GM23338 (cell line): ENCODE results near the gene HMGN3. TPM values are rescaled to one million over a fixed set of nuclear protein-coding genes. Genes with fewer than 3 reads are reported as not detected.

Experiments
- ATAC-seq: fragments of 200-7000 bp; cut with Tn5 transposase; 3 replicates; pipeline ENCODE4 v1.9.1; 2020
- DNase-seq: peaks from one replicate; pipeline ENCODE4 v3.0.0-alpha.2; 2015; ENCODE audit warnings: low spot score
- H2AFZ ChIP-seq: fragments of 200-600 bp; sonication (generic); 2 replicates; pipeline ENCODE4 v1.8.0; 2016; ENCODE audit warnings: antibody characterized with exemption, mild to moderate bottlenecking, moderate library complexity
- H3F3A ChIP-seq: fragments of 200-600 bp; sonication (generic); replicated peaks from 2 replicates; pipeline ENCODE4 v1.8.0; 2017; ENCODE audit warnings: antibody characterized with exemption, mixed run types, low read depth
- H3K27ac ChIP-seq: fragments of 200-600 bp; sonication (generic); 2 replicates; pipeline ENCODE4 v1.6.1; 2016; ENCODE audit warnings: low read depth
- H3K27me3 ChIP-seq: fragments of 200-600 bp; sonication (generic); 2 replicates; pipeline ENCODE4 v1.8.0; 2016; ENCODE audit warnings: mild to moderate bottlenecking, mixed run types, moderate library complexity; ENCODE audit not compliant: insufficient read depth
- H3K36me3 ChIP-seq: fragments of 200-600 bp; sonication (generic); 2 replicates; pipeline ENCODE4 v1.8.0; 2016; ENCODE audit warnings: mild to moderate bottlenecking; ENCODE audit not compliant: insufficient read depth
- H3K4me1 ChIP-seq: fragments of 200-600 bp; sonication (generic); 2 replicates; pipeline ENCODE4 v1.8.0; 2016; ENCODE audit warnings: mild to moderate bottlenecking, moderate library complexity; ENCODE audit not compliant: insufficient read depth
- H3K4me2 ChIP-seq: fragments of 200-600 bp; sonication (generic); 2 replicates; pipeline ENCODE4 v1.7.1; 2017; ENCODE audit warnings: mixed run types
- H3K4me3 ChIP-seq: fragments of 200-600 bp; sonication (generic); 2 replicates; pipeline ENCODE4 v1.6.1; 2016; ENCODE audit warnings: mixed run types
- H3K79me2 ChIP-seq: fragments of 200-600 bp; sonication (generic); replicated peaks from 2 replicates; pipeline ENCODE4 v1.8.0; 2017; ENCODE audit warnings: mild to moderate bottlenecking; ENCODE audit not compliant: insufficient read depth
- H3K9me2 ChIP-seq: fragments of 200-600 bp; sonication (generic); 2 replicates; pipeline ENCODE4 v1.8.0; 2017; ENCODE audit not compliant: insufficient read depth
- H4K20me1 ChIP-seq: fragments of 200-600 bp; sonication (generic); replicated peaks from 2 replicates; pipeline ENCODE4 v1.8.0; 2017; ENCODE audit warnings: mild to moderate bottlenecking; ENCODE audit not compliant: insufficient read depth
- H3K27ac Mint-ChIP-seq: 2 replicates; pipeline ENCODE4 v1.8.0; 2020; ENCODE audit warnings: inconsistent platforms, mild to moderate bottlenecking, moderate library complexity, mixed read lengths
- H3K27me3 Mint-ChIP-seq: 3 replicates; pipeline ENCODE4 v1.8.0; 2022; ENCODE audit warnings: low read depth, mild to moderate bottlenecking, moderate library complexity, mixed read lengths, inconsistent platforms; ENCODE audit not compliant: insufficient read depth, poor library complexity
- H3K36me3 Mint-ChIP-seq: 3 replicates; pipeline ENCODE4 v1.8.0; 2021; ENCODE audit warnings: low read depth, mild to moderate bottlenecking, inconsistent platforms, moderate library complexity, mixed read lengths
- H3K4me1 Mint-ChIP-seq: 3 replicates; pipeline ENCODE4 v1.8.0; 2020; ENCODE audit warnings: mild to moderate bottlenecking, inconsistent platforms, mixed read lengths
- H3K4me3 Mint-ChIP-seq: 3 replicates; pipeline ENCODE4 v1.8.0; 2021; ENCODE audit warnings: moderate library complexity, mild to moderate bottlenecking, inconsistent platforms, mixed read lengths
- H3K9me3 Mint-ChIP-seq: 3 replicates; pipeline ENCODE4 v1.8.0; 2020; ENCODE audit warnings: moderate library complexity, mild to moderate bottlenecking, inconsistent platforms, mixed read lengths
- CREB1 ChIP-seq: fragments of 250-450 bp; sonication (Bioruptor Pico); IDR thresholded peaks from 2 replicates; pipeline ENCODE4 v1.5.0; 2020; ENCODE audit warnings: low read depth, mild to moderate bottlenecking, moderate library complexity
- ETS1 ChIP-seq: IDR thresholded peaks from 2 replicates; pipeline ENCODE4 v1.6.1; 2016; ENCODE audit warnings: antibody characterized with exemption
- EZH2 ChIP-seq: fragments of 200-600 bp; sonication (generic); IDR thresholded peaks from one replicate; pipeline ENCODE4 v1.8.0; 2017; ENCODE audit warnings: antibody characterized with exemption, mild to moderate bottlenecking, low read depth; ENCODE audit not compliant: unreplicated experiment
- EZH2phosphoT487 ChIP-seq: fragments of 200-600 bp; sonication (generic); IDR thresholded peaks from one replicate; pipeline ENCODE4 v1.8.1; 2018; ENCODE audit warnings: antibody characterized with exemption; ENCODE audit not compliant: unreplicated experiment
- JUNB ChIP-seq: IDR thresholded peaks from one replicate; pipeline ENCODE4 v1.6.1; 2016; ENCODE audit warnings: antibody characterized with exemption; ENCODE audit not compliant: unreplicated experiment
- NANOG ChIP-seq: IDR thresholded peaks from 2 replicates; pipeline ENCODE4 v1.6.1; 2016; ENCODE audit warnings: antibody characterized with exemption, borderline replicate concordance
- POLR2AphosphoS5 ChIP-seq: IDR thresholded peaks from 2 replicates; pipeline ENCODE4 v1.6.1; 2016; ENCODE audit warnings: antibody characterized with exemption, low read depth
- STAT1 ChIP-seq: IDR thresholded peaks from one replicate; pipeline ENCODE4 v1.6.1; 2016; ENCODE audit warnings: antibody characterized with exemption; ENCODE audit not compliant: unreplicated experiment
- ZNF114 ChIP-seq: fragments of 250-450 bp; sonication (Bioruptor Pico); IDR thresholded peaks from 2 replicates; pipeline ENCODE4 v1.5.0; 2020; ENCODE audit warnings: mild to moderate bottlenecking, moderate library complexity
- ZNF331 ChIP-seq: fragments of 250-450 bp; sonication (Bioruptor Pico); IDR thresholded peaks from 2 replicates; pipeline ENCODE4 v1.5.0; 2020; ENCODE audit warnings: low read depth, mild to moderate bottlenecking, moderate library complexity
- polyA plus RNA-seq: library from polyadenylated mRNA; unstranded; fragments of >200 nt; fragmentation: Nextera tagmentation; extraction: Ambion mirVana; gene quantifications from 2 replicates; pipeline ENCODE4 v1.2.1, GENCODE V29; 2016
- total RNA-seq: library from RNA; depleted of rRNA; stranded (reverse); fragments of >200 nt; shearing (Covaris generic); gene quantifications from 2 replicates; pipeline ENCODE4 v1.2.3, GENCODE V29; 2014
- TF ChIP-seq, protein P1 (sequence below), 2 experiments: fragments of 200-600 bp in 1 of 2; sonication (generic) in 1 of 2; conservative IDR thresholded peaks; 2 replicates each; pipeline versions ENCODE4 v1.5.1 to v1.6.1; 2016 to 2017; ENCODE audit warnings: antibody characterized with exemption in 2 of 2, low read depth in 2 of 2, mild to moderate bottlenecking in 2 of 2, moderate library complexity in 1 of 2
- TF ChIP-seq, protein P2 (sequence below): IDR thresholded peaks from one replicate; pipeline ENCODE4 v1.6.1; 2018; ENCODE audit warnings: antibody characterized with exemption; ENCODE audit not compliant: unreplicated experiment
- TF ChIP-seq, protein P3 (sequence below): fragments of 250-450 bp; sonication (Bioruptor Pico); IDR thresholded peaks from 2 replicates; pipeline ENCODE4 v1.5.0; 2020; ENCODE audit warnings: mild to moderate bottlenecking, moderate library complexity

Gene HMGN3
- total and polyA plus RNA-seq, 2 experiments from 2014 or later = 166 to 956 TPM

DNA sequence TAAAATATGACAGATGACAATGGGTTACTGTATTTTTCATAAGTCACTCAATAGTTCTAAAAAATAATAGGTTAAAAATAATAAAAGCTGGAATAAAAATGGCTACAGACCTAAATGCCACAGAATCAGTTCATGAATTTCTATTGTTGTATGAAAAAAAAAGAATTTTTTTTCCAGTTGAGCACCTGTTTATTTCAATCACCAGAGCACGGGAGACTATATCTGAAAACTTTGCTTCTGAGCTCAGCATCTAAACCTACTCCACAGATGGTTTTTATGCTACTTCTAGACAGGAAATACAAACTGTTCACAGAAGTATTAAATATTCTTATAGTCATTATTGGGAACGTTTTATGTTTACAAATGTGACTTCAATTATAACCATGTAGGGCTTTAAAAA is 50.4 kb downstream of the HMGN3 start (continued):
- TF ChIP-seq ETS1 (no peak), POLR2AphosphoS5 (no peak), CREB1 (CRISPR knock-in tag) (no peak), JUNB (no peak), ZNF114 (CRISPR knock-in tag) (no peak), ZNF331 (CRISPR knock-in tag) (no peak), NANOG (no peak)

GRCh38 chr6:79180052-79180451 is 54.4 kb downstream of the HMGN3 start:
- H4K20me1 ChIP-seq = no peaks in the 10 kb centered on the region
- Mint-ChIP-seq H3K27ac (no peak overlapping the region), H3K4me3 (no peak overlapping the region), H3K36me3 (no peaks in the 10 kb centered on the region), H3K9me3 (peaks cover 6% of the 10 kb centered on the region; the same call in 2 of the 3 replicates), H3K27me3 (peaks cover 2% of the 10 kb centered on the region), H3K4me1 (peaks cover 4% of the 10 kb centered on the region; the same call in 2 of the 3 replicates)
- no peaks in the 10 kb centered on the region for H3K36me3 ChIP-seq
- 0 out of 2 replicates have a peak, but pooled peaks cover 5% of the 10 kb centered on the region for H3K4me1 ChIP-seq
- DNase-seq (no peak), ATAC-seq (no peak)
- H3K79me2 ChIP-seq = no peaks in the 10 kb centered on the region
- H3K27ac ChIP-seq = no peak overlapping the region
- H2AFZ ChIP-seq = peak overlapping the region; percentile 30; the same call in 1 of the 2 replicates
- no peaks in the 10 kb centered on the region for H3K27me3 ChIP-seq
- H3F3A ChIP-seq = no peaks in the 10 kb centered on the region
- H3K9me2 ChIP-seq = 0 out of 2 replicates have a peak, but pooled peaks cover 4% of the 10 kb centered on the region
- H3K4me3 ChIP-seq = no peak overlapping the region
- H3K4me2 ChIP-seq = no peak overlapping the region
- TF ChIP-seq JUNB = no peak
- TF ChIP-seq EZH2 = no peak
- TF ChIP-seq, protein P1, sequence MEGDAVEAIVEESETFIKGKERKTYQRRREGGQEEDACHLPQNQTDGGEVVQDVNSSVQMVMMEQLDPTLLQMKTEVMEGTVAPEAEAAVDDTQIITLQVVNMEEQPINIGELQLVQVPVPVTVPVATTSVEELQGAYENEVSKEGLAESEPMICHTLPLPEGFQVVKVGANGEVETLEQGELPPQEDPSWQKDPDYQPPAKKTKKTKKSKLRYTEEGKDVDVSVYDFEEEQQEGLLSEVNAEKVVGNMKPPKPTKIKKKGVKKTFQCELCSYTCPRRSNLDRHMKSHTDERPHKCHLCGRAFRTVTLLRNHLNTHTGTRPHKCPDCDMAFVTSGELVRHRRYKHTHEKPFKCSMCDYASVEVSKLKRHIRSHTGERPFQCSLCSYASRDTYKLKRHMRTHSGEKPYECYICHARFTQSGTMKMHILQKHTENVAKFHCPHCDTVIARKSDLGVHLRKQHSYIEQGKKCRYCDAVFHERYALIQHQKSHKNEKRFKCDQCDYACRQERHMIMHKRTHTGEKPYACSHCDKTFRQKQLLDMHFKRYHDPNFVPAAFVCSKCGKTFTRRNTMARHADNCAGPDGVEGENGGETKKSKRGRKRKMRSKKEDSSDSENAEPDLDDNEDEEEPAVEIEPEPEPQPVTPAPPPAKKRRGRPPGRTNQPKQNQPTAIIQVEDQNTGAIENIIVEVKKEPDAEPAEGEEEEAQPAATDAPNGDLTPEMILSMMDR (conservative IDR thresholded peaks at IDR 0.05; ENCODE audit: low read depth in 2 of 2) = no peak
- no peak for TF ChIP-seq EZH2phosphoT487
- no peak for TF ChIP-seq STAT1
- TF ChIP-seq NANOG = no peak
- TF ChIP-seq ZNF331 (CRISPR knock-in tag) = no peak
- no peak for TF ChIP-seq ZNF114 (CRISPR knock-in tag)
- TF ChIP-seq, protein P2, sequence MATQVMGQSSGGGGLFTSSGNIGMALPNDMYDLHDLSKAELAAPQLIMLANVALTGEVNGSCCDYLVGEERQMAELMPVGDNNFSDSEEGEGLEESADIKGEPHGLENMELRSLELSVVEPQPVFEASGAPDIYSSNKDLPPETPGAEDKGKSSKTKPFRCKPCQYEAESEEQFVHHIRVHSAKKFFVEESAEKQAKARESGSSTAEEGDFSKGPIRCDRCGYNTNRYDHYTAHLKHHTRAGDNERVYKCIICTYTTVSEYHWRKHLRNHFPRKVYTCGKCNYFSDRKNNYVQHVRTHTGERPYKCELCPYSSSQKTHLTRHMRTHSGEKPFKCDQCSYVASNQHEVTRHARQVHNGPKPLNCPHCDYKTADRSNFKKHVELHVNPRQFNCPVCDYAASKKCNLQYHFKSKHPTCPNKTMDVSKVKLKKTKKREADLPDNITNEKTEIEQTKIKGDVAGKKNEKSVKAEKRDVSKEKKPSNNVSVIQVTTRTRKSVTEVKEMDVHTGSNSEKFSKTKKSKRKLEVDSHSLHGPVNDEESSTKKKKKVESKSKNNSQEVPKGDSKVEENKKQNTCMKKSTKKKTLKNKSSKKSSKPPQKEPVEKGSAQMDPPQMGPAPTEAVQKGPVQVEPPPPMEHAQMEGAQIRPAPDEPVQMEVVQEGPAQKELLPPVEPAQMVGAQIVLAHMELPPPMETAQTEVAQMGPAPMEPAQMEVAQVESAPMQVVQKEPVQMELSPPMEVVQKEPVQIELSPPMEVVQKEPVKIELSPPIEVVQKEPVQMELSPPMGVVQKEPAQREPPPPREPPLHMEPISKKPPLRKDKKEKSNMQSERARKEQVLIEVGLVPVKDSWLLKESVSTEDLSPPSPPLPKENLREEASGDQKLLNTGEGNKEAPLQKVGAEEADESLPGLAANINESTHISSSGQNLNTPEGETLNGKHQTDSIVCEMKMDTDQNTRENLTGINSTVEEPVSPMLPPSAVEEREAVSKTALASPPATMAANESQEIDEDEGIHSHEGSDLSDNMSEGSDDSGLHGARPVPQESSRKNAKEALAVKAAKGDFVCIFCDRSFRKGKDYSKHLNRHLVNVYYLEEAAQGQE = no peak
- TF ChIP-seq, protein P3, sequence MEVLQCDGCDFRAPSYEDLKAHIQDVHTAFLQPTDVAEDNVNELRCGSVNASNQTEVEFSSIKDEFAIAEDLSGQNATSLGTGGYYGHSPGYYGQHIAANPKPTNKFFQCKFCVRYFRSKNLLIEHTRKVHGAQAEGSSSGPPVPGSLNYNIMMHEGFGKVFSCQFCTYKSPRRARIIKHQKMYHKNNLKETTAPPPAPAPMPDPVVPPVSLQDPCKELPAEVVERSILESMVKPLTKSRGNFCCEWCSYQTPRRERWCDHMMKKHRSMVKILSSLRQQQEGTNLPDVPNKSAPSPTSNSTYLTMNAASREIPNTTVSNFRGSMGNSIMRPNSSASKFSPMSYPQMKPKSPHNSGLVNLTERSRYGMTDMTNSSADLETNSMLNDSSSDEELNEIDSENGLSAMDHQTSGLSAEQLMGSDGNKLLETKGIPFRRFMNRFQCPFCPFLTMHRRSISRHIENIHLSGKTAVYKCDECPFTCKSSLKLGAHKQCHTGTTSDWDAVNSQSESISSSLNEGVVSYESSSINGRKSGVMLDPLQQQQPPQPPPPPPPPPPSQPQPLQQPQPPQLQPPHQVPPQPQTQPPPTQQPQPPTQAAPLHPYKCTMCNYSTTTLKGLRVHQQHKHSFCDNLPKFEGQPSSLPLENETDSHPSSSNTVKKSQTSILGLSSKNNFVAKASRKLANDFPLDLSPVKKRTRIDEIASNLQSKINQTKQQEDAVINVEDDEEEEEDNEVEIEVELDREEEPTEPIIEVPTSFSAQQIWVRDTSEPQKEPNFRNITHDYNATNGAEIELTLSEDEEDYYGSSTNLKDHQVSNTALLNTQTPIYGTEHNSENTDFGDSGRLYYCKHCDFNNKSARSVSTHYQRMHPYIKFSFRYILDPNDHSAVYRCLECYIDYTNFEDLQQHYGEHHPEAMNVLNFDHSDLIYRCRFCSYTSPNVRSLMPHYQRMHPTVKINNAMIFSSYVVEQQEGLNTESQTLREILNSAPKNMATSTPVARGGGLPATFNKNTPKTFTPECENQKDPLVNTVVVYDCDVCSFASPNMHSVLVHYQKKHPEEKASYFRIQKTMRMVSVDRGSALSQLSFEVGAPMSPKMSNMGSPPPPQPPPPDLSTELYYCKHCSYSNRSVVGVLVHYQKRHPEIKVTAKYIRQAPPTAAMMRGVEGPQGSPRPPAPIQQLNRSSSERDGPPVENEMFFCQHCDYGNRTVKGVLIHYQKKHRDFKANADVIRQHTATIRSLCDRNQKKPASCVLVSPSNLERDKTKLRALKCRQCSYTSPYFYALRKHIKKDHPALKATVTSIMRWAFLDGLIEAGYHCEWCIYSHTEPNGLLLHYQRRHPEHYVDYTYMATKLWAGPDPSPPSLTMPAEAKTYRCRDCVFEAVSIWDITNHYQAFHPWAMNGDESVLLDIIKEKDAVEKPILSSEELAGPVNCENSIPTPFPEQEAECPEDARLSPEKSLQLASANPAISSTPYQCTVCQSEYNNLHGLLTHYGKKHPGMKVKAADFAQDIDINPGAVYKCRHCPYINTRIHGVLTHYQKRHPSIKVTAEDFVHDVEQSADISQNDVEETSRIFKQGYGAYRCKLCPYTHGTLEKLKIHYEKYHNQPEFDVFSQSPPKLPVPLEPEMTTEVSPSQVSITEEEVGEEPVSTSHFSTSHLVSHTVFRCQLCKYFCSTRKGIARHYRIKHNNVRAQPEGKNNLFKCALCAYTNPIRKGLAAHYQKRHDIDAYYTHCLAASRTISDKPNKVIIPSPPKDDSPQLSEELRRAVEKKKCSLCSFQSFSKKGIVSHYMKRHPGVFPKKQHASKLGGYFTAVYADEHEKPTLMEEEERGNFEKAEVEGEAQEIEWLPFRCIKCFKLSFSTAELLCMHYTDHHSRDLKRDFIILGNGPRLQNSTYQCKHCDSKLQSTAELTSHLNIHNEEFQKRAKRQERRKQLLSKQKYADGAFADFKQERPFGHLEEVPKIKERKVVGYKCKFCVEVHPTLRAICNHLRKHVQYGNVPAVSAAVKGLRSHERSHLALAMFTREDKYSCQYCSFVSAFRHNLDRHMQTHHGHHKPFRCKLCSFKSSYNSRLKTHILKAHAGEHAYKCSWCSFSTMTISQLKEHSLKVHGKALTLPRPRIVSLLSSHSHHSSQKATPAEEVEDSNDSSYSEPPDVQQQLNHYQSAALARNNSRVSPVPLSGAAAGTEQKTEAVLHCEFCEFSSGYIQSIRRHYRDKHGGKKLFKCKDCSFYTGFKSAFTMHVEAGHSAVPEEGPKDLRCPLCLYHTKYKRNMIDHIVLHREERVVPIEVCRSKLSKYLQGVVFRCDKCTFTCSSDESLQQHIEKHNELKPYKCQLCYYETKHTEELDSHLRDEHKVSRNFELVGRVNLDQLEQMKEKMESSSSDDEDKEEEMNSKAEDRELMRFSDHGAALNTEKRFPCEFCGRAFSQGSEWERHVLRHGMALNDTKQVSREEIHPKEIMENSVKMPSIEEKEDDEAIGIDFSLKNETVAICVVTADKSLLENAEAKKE = no peak
- no peak for TF ChIP-seq POLR2AphosphoS5
